ENCODE data around the gene ACBD5.

Gene ACBD5

DNA sequence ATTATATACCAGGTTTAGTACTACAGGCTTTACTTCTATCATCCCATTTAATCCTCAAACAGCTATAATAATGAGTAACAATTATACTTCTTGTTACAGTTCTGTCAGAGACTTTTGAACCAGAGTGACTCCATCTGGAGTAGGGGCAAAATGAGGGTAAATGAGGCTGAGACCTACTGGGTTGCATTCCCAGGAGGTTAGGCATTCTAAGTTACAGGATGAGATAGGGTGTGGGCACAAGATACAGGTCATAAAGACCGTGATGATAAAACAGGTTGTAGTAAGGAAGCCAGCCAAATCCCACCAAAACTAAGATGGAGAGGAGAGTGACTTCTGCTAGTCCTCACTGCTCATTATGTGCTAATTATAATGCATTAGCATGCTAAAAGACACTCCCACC lies 90.3 kb downstream of the ACBD5 start:
- no peak for DNase-seq

DNA sequence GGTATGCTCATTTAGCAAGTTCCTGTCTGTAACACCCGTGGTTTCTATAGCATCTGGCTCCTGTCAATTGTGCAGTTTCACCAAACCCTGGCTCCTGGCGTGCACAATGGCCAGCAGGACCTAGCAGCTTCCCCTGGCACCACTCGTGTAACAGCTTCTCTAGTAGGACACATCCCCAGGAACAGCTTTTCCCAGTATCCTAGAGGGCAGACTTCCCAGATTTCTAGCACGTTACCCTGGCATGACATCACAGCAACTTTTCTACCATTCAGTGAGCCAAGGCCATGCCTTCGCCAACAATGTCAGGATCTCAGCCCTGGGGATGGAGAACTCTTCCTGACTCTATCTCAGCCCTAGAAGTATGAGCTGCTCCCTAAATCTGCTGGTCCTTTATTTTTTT lies 92.9 kb downstream of the ACBD5 start:
- DNase-seq: no peak

DNA sequence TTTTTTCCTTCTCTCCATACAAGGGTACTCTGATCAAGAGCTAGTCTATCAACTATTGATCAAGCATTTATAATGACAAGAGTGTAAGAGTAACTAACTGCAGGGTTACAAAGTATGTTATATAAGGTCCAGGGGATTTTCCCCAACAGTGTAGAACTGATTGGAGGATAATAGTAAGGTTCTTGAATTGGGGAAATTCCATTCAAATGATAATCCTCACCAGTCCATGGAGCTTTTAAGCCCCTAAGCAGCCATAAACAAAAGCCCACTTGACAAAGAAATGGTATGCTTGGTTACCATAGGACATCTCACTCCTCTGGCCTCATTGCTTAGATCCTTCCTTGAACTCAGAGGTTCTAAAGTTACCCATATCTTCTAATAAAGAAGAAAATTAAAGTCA lies 94.7 kb downstream of the ACBD5 start:
- DNase-seq: no peak
